Dedifferentiated amniotic fluid mesenchymal stem cell (primary cell): ENCODE data around the gene PTPRN2.

Experiments
- DNase-seq: peaks from one replicate; pipeline ENCODE4 v3.0.0-alpha.2; 2016; ENCODE audit errors: extremely low spot score

Gene PTPRN2

DNA sequence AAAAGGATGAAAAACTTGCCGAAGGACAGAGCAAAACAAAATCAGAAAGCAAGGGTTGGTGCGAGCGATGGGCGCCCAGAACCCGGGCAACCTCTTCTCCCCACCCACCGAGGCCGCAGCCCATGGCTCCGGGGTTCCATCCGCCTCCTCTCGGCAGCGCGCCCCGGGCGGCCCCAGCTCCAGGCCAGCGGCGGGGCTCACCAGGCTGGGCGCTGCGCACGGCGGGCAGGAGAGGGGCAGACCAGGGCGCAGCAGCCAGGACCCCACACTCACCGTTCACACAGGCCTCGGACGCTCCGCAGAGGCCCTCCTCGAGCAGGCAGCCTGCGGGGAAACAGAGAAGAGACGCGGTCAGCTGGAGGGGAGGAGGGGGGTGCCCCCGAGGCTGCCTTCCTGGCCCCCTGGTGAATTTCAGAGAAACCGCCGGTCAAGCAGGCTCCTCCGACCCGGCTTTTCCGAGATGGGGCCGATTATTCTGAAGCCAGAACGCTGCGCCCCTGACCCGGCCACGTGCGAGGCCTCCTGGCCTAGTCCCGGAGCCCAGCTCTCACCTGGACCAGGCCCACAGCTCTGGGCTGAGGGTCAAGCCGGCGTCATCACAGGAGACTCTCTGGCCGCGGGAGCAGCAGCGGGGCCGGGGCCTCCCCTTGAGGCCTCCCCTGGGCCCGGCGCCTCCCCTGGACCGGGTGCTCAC is 98.0 kb downstream of the PTPRN2 start:
- DNase-seq, result no peak

- no peak for DNase-seq
Measured at GRCh38 chr7:158488181-158488971, 99.2 kb downstream of the PTPRN2 start.

- no peak for DNase-seq
Measured at GRCh38 chr7:158487631-158488151, 99.9 kb downstream of the PTPRN2 start.

- no peak for DNase-seq
Measured at GRCh38 chr7:158486919-158487318, 100.7 kb downstream of the PTPRN2 start.

DNA sequence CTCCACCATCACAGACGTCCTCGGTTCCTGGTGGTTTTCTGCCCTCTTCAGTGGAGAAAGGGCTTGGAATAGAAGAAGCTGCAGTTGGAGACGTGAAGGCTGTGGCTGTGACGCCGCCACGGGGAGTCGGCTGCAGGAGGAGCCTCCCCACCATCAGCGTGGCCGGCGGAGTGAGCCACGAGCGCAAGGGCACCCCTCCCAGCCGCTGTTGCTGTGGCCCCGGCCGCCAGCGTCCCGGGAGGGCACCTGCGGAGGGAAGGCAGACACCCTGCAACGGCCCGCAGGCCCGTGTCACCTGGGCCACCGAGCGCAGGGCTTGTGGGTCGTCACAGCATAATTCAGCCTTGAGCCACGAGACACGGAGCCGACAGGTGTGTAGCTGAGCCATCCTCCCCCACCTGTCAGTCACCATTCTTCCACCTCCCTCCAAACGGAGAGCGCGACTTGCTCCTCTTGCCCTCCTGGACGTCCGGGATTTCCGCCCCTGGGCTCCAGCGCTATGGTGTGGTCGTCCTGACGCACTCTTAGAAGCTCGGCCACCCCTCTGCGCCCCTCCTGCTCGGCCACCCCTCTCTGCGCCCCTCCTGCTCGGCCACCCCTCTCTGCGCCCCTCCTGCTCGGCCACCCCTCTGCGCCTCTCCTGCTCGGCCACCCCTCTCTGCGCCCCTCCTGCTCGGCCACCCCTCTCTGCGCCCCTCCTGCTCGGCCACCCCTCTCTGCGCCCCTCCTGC is 102.7 kb downstream of the PTPRN2 start:
- DNase-seq, result no peak

DNA sequence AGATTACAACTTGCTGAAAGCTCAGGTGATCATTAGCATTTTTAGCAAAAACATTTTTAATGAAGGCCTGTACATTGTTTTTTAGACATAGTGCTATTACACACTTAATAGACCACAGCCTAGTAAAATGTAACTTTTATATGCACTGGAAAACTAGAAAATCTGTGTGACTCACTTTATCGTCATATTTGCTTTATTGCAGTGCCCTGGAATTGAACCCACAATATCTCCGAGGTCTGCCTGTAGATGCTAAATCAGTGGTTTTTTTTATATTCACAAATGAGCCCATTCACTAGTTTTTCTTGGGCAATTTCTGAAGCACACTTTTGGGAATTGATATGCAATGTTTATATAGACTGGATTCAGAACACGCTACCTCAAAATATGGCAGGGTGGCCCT is 105.1 kb downstream of the PTPRN2 start:
- DNase-seq, result no peak

- DNase-seq, result no peak
Measured at GRCh38 chr7:158479664-158480025, 108.0 kb downstream of the PTPRN2 start.

- no peak for DNase-seq
Measured at GRCh38 chr7:158479021-158479663, 108.5 kb downstream of the PTPRN2 start.

DNA sequence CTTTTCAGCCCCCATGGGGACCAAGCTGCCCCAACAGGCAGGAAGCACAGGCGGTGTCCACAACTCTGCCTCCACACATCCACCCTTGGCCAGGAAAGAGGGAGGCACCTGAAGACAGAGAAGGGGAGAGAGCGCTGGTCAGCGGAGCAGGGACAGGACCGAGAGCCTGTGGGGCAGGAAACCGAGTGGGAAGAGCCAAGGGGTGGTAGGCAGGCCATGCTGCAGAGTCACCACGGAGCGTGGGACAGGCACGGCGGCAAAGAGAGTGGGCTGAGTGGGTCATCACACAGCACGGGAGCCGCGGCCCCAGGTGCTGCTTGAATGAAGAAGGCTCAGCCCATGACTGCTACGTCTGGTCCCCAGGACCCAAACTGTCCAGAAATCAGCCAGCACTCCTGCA is 109.8 kb downstream of the PTPRN2 start:
- DNase-seq, result no peak

DNA sequence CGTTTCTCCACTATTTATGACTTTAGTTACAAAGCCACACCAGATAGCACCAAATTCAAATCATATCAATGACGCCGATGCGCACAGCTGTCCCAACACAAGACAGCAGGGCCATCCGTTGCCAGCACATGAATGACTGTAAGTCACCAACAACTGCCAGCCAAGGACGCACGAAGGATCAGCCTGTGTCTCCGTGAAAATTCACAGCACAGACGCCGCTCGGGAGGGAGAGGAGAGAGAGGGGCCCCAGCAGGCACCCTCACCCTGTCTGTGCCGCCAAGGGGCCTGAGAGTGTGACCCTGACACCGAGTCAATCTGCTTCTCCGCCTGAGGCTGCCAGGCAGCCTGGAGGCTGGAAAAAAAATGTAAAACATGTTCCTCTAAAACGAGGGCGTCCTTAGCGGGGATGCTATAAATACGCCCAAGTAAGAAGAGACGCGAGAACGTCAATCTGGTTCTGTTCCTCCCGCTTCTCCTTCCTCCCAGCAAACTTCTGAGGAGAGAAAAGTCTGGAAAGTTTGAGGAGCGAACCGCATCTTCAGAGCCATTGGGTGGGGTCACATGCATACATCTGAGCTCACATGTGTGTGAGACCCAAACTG is 111.2 kb downstream of the PTPRN2 start:
- DNase-seq, result no peak

DNA sequence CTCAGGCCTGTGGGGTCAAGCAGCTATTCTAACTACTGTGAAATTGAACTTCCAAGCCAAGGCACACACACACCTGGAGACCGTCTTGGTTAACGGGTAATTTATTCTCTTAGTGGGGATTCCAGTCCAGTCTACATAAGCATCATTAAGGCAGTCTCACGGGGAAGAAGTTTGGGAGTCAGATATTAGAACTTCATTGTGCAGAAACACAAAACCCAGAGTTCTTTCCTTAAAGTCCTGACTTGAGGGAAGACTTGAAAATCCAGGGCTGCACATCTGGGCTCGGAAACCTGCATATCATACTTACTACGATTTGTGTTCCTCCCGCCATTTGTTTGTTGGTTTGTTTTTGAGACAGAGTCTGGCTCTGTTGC is 112.0 kb downstream of the PTPRN2 start:
- DNase-seq, result no peak

DNA sequence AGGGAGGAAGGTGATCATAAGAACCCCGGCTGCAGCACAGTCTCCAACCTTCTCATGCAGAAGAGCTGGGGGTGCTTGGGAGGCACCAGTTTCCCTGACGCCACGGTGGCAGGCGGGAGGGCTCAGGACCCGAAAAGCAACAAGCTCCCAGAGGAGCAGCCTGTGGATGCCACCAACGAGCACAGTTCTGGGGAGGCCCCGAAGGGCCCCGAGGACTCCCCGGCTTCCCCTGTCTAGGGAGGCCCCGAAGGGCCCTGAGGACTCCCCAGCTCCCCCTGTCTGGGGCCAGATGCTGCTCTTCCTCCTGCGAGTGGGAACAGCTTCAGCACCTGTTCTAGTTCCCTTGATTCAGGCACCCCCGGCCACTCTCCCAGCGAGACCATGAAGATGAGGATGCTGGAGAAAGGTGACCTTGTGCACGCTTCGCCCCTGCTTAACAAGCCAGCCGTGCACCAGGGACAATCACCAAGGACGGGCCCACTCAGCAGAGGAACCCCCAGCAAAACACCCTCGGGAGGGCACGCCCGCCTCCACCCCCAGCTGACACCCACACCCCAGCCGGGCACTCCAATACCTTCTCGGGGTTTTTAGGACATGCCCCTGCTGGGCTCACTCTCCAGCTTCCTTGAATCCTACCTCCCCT is 112.5 kb downstream of the PTPRN2 start:
- DNase-seq, result no peak

GRCh38 chr7:158474488-158474887 is 113.1 kb downstream of the PTPRN2 start:
- no peak for DNase-seq

GRCh38 chr7:158473946-158474345 is 113.7 kb downstream of the PTPRN2 start:
- DNase-seq, result no peak

DNA sequence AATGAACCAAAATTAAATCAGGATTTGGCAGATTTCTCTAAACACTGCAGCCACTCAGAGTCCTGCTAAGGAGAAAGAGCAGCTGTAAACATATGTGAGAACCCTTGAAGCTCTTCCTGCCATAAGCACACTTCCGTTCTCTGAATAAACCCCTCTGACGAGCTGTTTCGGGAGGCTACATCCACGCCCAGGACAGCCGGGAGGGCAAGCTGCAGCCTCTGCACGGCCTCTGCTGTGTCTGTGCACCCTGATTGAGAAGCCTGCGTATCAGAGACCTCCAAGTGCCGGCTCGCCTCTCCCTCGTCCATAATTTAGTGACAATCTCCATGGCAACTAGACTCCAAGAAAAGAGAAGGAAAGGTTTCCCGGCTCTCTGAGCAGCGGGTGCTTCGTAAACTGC is 114.4 kb downstream of the PTPRN2 start:
- no peak for DNase-seq

GRCh38 chr7:158472596-158472995 is 115.0 kb downstream of the PTPRN2 start:
- no peak for DNase-seq

DNA sequence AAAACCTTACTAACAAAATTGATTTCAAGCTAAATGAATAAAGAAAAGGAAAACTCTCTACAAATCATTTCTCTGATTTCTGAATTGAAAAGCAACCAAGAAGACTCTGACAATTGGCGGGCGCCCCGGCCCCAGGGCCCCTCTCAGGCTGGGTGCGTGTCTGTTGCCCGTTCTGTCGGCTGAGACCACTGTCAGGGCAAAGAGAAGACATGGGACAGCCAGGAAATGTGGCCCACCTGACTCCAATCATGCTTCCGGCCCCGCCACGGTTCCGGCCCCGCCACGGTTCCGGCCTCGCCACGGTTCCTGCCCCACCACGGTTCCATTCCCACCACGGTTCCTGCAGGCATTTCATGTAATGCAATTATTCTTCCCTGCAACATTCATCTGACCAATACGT is 115.9 kb downstream of the PTPRN2 start:
- DNase-seq, result no peak

DNA sequence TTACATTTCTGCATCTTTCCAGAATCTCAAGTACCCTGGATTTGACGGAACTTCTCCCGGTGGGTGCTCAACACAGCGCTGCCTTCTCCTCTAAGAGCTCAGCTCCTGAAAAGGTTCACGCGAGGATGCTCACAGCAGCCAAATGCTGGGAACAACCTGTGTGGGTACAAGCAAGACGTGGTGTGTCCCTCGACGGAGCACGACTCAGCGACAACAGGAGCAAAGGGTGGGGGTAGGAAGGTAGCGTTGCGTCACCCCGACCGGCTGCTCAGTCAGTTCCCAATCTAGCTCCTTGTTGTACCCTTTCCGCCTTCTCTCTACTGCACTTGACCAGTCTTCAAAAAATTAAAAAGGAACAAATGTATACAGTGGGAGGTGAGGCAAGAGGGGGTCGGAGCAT is 117.3 kb downstream of the PTPRN2 start:
- no peak for DNase-seq

- no peak for DNase-seq
Measured at GRCh38 chr7:158469396-158470051, 118.1 kb downstream of the PTPRN2 start.

DNA sequence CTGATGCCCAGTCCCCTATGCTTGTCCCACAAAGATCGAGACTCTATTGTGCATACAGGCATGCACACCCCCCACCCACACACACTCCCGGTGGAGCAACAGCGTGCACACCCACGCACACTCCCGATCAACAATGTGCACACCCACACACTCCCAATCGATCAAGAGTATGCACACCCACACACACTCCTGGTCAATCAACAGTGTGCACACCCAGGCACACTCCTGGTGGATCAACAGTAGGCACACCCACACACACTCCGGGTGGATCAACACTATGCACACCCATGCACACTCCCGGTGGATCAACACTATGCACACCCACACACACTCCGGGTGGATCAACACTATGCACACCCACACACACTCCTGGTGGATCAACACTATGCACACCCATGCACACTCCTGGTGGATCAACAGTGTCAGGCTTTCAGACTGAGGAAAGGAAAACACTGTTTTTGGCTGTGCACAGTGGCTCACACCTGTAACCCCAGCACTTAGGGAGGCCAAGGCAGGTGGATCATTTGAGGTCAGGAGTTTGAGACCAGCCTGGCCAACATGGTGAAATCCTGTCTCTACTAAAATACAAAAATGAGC is 118.8 kb downstream of the PTPRN2 start:
- DNase-seq, result no peak
